Measurements from ENCODE around the gene CTSK.
"Not testable (repeated sequence)": the region's sequence is repeated elsewhere in the genome, so short reads cannot be mapped to it uniquely, and the experiment has no call there.

DNA sequence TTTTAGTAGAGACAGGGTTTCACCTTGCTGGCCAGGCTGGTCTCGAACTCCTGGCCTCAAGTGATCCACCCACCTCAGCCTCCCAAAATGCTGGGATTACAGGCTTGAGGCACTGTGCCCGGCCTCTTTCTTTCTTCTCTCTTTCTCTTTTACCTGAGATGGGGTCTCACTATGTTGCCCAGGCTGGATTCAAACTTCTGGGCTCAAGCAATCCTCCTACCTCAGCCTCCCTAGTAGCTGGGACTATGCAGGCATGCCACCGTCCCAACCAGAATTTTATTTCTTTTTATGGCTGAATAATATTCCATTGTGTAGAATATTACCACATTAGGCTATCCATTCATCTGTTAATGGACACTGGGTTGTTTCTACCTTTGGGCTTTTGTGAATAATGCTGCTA, 14.3 kb downstream of the CTSK start:
- TF ChIP-seq, protein P1, sequence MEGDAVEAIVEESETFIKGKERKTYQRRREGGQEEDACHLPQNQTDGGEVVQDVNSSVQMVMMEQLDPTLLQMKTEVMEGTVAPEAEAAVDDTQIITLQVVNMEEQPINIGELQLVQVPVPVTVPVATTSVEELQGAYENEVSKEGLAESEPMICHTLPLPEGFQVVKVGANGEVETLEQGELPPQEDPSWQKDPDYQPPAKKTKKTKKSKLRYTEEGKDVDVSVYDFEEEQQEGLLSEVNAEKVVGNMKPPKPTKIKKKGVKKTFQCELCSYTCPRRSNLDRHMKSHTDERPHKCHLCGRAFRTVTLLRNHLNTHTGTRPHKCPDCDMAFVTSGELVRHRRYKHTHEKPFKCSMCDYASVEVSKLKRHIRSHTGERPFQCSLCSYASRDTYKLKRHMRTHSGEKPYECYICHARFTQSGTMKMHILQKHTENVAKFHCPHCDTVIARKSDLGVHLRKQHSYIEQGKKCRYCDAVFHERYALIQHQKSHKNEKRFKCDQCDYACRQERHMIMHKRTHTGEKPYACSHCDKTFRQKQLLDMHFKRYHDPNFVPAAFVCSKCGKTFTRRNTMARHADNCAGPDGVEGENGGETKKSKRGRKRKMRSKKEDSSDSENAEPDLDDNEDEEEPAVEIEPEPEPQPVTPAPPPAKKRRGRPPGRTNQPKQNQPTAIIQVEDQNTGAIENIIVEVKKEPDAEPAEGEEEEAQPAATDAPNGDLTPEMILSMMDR (conservative IDR thresholded peaks at IDR 0.05 in 1 of 2, IDR thresholded peaks at IDR 0.05 in 1 of 2; ENCODE audit: extremely low read depth in 1 of 2, insufficient read depth in 1 of 2, low read depth in 1 of 2, low read length in 2 of 2): not testable (repeated sequence)
- TF ChIP-seq EZH2 (IDR thresholded peaks at IDR 0.05; ENCODE audit: borderline replicate concordance, low read length): not testable (repeated sequence)

Measured in mammary epithelial cell (primary cell).